GM19467 (cell line): ENCODE results near the gene MAN1A2.
"Not testable (repeated sequence)": the region's sequence is repeated elsewhere in the genome, so short reads cannot be mapped to it uniquely, and the experiment has no call there.

Source experiments
- ATAC-seq: cut with Tn5 transposase; IDR thresholded peaks from one replicate; pipeline ENCODE4 v1.9.1; 2021; ENCODE audit warnings: mild to moderate bottlenecking, moderate library complexity; ENCODE audit not compliant: unreplicated experiment

Gene MAN1A2

GRCh38 chr1:117396636-117397035 lies 29.4 kb downstream of the MAN1A2 start:
- no peak for ATAC-seq

- no peak for ATAC-seq
These were observed 31.7 kb downstream of the MAN1A2 start for GRCh38 chr1:117398957-117399356.

GRCh38 chr1:117401761-117402160 lies 34.5 kb downstream of the MAN1A2 start:
- no peak for ATAC-seq

GRCh38 chr1:117403597-117403996 lies 36.3 kb downstream of the MAN1A2 start:
- ATAC-seq, result no peak

GRCh38 chr1:117405042-117405441 lies 37.8 kb downstream of the MAN1A2 start:
- ATAC-seq, result no peak

- ATAC-seq, result no peak
These were observed 45.2 kb downstream of the MAN1A2 start for GRCh38 chr1:117412472-117412871.

- no peak for ATAC-seq
These were observed 46.2 kb downstream of the MAN1A2 start for GRCh38 chr1:117413412-117413811.

- no peak for ATAC-seq
These were observed 47.7 kb downstream of the MAN1A2 start for GRCh38 chr1:117414943-117415342.

- ATAC-seq, result no peak
These were observed 48.8 kb downstream of the MAN1A2 start for GRCh38 chr1:117416004-117416403.

- no peak for ATAC-seq
These were observed 49.4 kb downstream of the MAN1A2 start for GRCh38 chr1:117416546-117417125.

- no peak for ATAC-seq
These were observed 57.9 kb downstream of the MAN1A2 start for GRCh38 chr1:117425050-117425734.

- ATAC-seq, result no peak
These were observed 60.0 kb downstream of the MAN1A2 start for GRCh38 chr1:117427297-117427696.

GRCh38 chr1:117433943-117434342 lies 66.7 kb downstream of the MAN1A2 start:
- no peak for ATAC-seq

- ATAC-seq, result no peak
These were observed 69.3 kb downstream of the MAN1A2 start for GRCh38 chr1:117436513-117436912.

- no peak for ATAC-seq
These were observed 80.4 kb downstream of the MAN1A2 start for GRCh38 chr1:117447661-117448060.

- ATAC-seq, result no peak
These were observed 85.0 kb downstream of the MAN1A2 start for GRCh38 chr1:117452216-117452615.

GRCh38 chr1:117453958-117454357 lies 86.7 kb downstream of the MAN1A2 start:
- no peak for ATAC-seq

- ATAC-seq, result not testable (repeated sequence)
These were observed 91.2 kb downstream of the MAN1A2 start for GRCh38 chr1:117458410-117458809.

- ATAC-seq, result no peak
These were observed 99.5 kb downstream of the MAN1A2 start for GRCh38 chr1:117466761-117467160.

- ATAC-seq, result no peak
These were observed 100.1 kb downstream of the MAN1A2 start for GRCh38 chr1:117467336-117467735.

- no peak for ATAC-seq
These were observed 105.8 kb downstream of the MAN1A2 start for GRCh38 chr1:117473063-117473462.

GRCh38 chr1:117475495-117475894 lies 108.2 kb downstream of the MAN1A2 start:
- not testable (repeated sequence) for ATAC-seq

GRCh38 chr1:117479086-117479485 lies 111.8 kb downstream of the MAN1A2 start:
- no peak for ATAC-seq
